Neuronal stem cell (in vitro differentiated cells): ENCODE results near the gene ITPR2.

Source experiments
- DNase-seq: peaks from one replicate; pipeline ENCODE4 v3.0.0-alpha.2; 2013; ENCODE audit warnings: low spot score
- H2AFZ ChIP-seq: one replicate; pipeline ENCODE4 v1.6.1; 2013; ENCODE audit warnings: mild to moderate bottlenecking, low read length, inconsistent platforms
- H2AK5ac ChIP-seq: 2 replicates; pipeline ENCODE4 v1.6.1; 2013; ENCODE audit warnings: low read depth, mild to moderate bottlenecking, inconsistent platforms, low read length, moderate library complexity, mixed read lengths
- H2BK120ac ChIP-seq: 2 replicates; pipeline ENCODE4 v1.6.1; 2013; ENCODE audit warnings: low read depth, mild to moderate bottlenecking, inconsistent platforms, low read length, moderate library complexity, mixed read lengths
- H2BK12ac ChIP-seq: one replicate; pipeline ENCODE4 v1.6.1; 2013; ENCODE audit warnings: low read length, inconsistent platforms
- H2BK15ac ChIP-seq: 2 replicates; pipeline ENCODE4 v1.6.1; 2013; ENCODE audit warnings: mild to moderate bottlenecking, low read length, inconsistent platforms, mixed read lengths
- H2BK5ac ChIP-seq: one replicate; pipeline ENCODE4 v1.6.1; 2013; ENCODE audit warnings: inconsistent platforms, mild to moderate bottlenecking, low read length, moderate library complexity
- H3K14ac ChIP-seq: one replicate; pipeline ENCODE4 v1.6.1; 2013; ENCODE audit warnings: low read length, inconsistent platforms
- H3K18ac ChIP-seq: 2 replicates; pipeline ENCODE4 v1.6.1; 2013; ENCODE audit warnings: low read length, inconsistent platforms
- H3K23ac ChIP-seq: 2 replicates; pipeline ENCODE4 v1.6.1; 2013; ENCODE audit warnings: low read depth, mild to moderate bottlenecking, mixed read lengths, low read length, inconsistent platforms; ENCODE audit not compliant: poor library complexity
- H3K27ac ChIP-seq: replicated peaks from 3 replicates; pipeline ENCODE4 v1.5.1; 2013; ENCODE audit warnings: low read length, inconsistent platforms
- H3K27me3 ChIP-seq, 3 experiments: 2 replicates each; pipeline ENCODE4 v1.6.1; 2013; ENCODE audit warnings: low read length in 3 of 3, mild to moderate bottlenecking in 2 of 3, inconsistent platforms in 1 of 3, low read depth in 1 of 3, mixed read lengths in 1 of 3, moderate library complexity in 1 of 3; ENCODE audit not compliant: control insufficient read depth in 3 of 3, insufficient read depth in 3 of 3
- H3K36me3 ChIP-seq, 2 donors: replicated peaks in 1 of 2; 2 replicates each; pipeline ENCODE4 v1.6.1; 2013; ENCODE audit warnings: low read length in 2 of 2; ENCODE audit not compliant: control insufficient read depth in 2 of 2, insufficient read depth in 2 of 2
- H3K4ac ChIP-seq: 2 replicates; pipeline ENCODE4 v1.6.1; 2013; ENCODE audit warnings: inconsistent platforms, mild to moderate bottlenecking, low read length, moderate library complexity
- H3K4me1 ChIP-seq, 2 donors: 1 replicate in 1 of 2; 2 replicates in 1 of 2; pipeline ENCODE4 v1.6.1; 2013; ENCODE audit warnings: low read length in 2 of 2, low read depth in 1 of 2; ENCODE audit not compliant: control insufficient read depth in 2 of 2, insufficient read depth in 1 of 2
- H3K4me2 ChIP-seq: one replicate; pipeline ENCODE4 v1.6.1; 2013; ENCODE audit warnings: mild to moderate bottlenecking, low read length, inconsistent platforms; ENCODE audit not compliant: insufficient read depth, poor library complexity, severe bottlenecking
- H3K4me3 ChIP-seq, 2 donors: 2 replicates each; pipeline ENCODE4 v1.5.1; 2013; ENCODE audit warnings: low read length in 2 of 2, mild to moderate bottlenecking in 2 of 2, inconsistent platforms in 1 of 2, moderate library complexity in 1 of 2
- H3K79me1 ChIP-seq: one replicate; pipeline ENCODE4 v1.6.1; 2013; ENCODE audit warnings: low read depth, mild to moderate bottlenecking, inconsistent platforms, low read length, moderate library complexity
- H3K9ac ChIP-seq: one replicate; pipeline ENCODE4 v1.6.1; 2013; ENCODE audit warnings: mild to moderate bottlenecking, low read depth, low read length, inconsistent platforms; ENCODE audit not compliant: poor library complexity
- H3K9me3 ChIP-seq, 2 donors: replicated peaks in 1 of 2; 2 replicates each; pipeline versions ENCODE3 to v1.6.1; 2013; ENCODE audit warnings: low read length in 2 of 2, mild to moderate bottlenecking in 2 of 2, inconsistent platforms in 1 of 2, low read depth in 1 of 2, mixed read lengths in 1 of 2, moderate library complexity in 1 of 2; ENCODE audit not compliant: control insufficient read depth in 2 of 2, insufficient read depth in 1 of 2
- H4K8ac ChIP-seq: one replicate; pipeline ENCODE4 v1.6.1; 2013; ENCODE audit warnings: low read depth, mild to moderate bottlenecking, inconsistent platforms, low read length, moderate library complexity
- H4K91ac ChIP-seq: one replicate; pipeline ENCODE4 v1.6.1; 2013; ENCODE audit warnings: low read length, low read depth, mild to moderate bottlenecking, inconsistent platforms; ENCODE audit not compliant: poor library complexity
- WGBS, 2 donors: extraction: QIAGEN DNeasy Blood & Tissue Kit; methylation state at CpG; one replicate each; pipeline ENCODE4 v1.1.7; 2013; ENCODE audit warnings: missing lambda C conversion rate in 2 of 2, mixed read lengths in 1 of 2; ENCODE audit not compliant: insufficient read length in 2 of 2, insufficient replicate concordance in 1 of 2; ENCODE audit errors: extremely low coverage in 2 of 2; 5-methylcytosine and 5-hydroxymethylcytosine counted together

The ITPR2 gene

GRCh38 chr12:26828280-26829073, 4.5 kb downstream of the ITPR2 start:
- Histone ChIP-seq H3K27me3 (peaks cover 0 to 15% (median 0%) of the 10 kb centered on the region in 3 experiments), H2AFZ (no peak overlapping the region), H3K27ac (no peak overlapping the region), H3K4me2 (no peak overlapping the region), H3K4ac (no peak overlapping the region), H3K9ac (no peak overlapping the region), H3K14ac (no peak overlapping the region), H2BK15ac (no peak overlapping the region), H3K79me1 (no peaks in the 10 kb centered on the region), H2BK12ac (no peak overlapping the region), H2BK120ac (no peak overlapping the region), H3K23ac (no peak overlapping the region), H3K4me3 (no peak overlapping the region), H3K4me1 (peaks cover 0 to 3% of the 10 kb centered on the region in 2 donors), H3K36me3 (no peaks in the 10 kb centered on the region), H2BK5ac (no peak overlapping the region), H2AK5ac (no peak overlapping the region), H4K8ac (no peak overlapping the region), H3K18ac (no peak overlapping the region), H3K9me3 (no peaks in the 10 kb centered on the region), H4K91ac (no peak overlapping the region)
- DNase-seq: no peak
- WGBS, 2 donors: no CpG with 5 or more reads among the region's 7 CpGs

DNA sequence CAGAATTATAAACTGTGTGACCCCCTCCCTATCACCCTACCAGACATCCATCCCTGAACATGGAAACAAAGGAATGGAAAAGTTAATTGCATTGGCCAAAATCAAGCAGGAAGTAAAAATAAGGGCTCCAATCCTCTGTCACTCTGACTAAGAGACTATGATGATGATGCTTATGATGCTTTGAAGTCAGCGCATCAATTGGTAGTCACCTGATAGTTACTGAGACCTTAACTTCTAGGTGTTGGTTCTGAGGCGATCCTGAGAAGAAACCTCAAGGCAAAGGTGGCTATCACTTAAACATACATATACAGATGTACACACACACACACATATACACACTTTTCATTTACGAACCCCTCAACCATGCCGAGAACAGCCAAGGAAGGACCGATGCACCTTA, 6.6 kb downstream of the ITPR2 start:
- Histone ChIP-seq H2BK5ac (no peak overlapping the region), H3K9ac (no peak overlapping the region), H3K18ac (no peak overlapping the region), H3K14ac (no peak overlapping the region), H3K36me3 (no peaks in the 10 kb centered on the region), H3K4ac (no peak overlapping the region), H2BK12ac (no peak overlapping the region), H4K8ac (no peak overlapping the region), H3K9me3 (no peaks in the 10 kb centered on the region), H3K27me3 (peaks cover 0 to 5% (median 0%) of the 10 kb centered on the region in 3 experiments), H3K23ac (no peak overlapping the region), H3K4me1 (no peaks in the 10 kb centered on the region), H2AFZ (no peak overlapping the region), H2AK5ac (no peak overlapping the region), H3K4me2 (no peak overlapping the region), H2BK120ac (no peak overlapping the region), H3K27ac (no peak overlapping the region), H3K4me3 (no peak overlapping the region), H3K79me1 (no peaks in the 10 kb centered on the region), H2BK15ac (no peak overlapping the region), H4K91ac (no peak overlapping the region)
- DNase-seq: no peak
- no CpG with 5 or more reads among the region's 5 CpGs for WGBS, 2 donors

DNA sequence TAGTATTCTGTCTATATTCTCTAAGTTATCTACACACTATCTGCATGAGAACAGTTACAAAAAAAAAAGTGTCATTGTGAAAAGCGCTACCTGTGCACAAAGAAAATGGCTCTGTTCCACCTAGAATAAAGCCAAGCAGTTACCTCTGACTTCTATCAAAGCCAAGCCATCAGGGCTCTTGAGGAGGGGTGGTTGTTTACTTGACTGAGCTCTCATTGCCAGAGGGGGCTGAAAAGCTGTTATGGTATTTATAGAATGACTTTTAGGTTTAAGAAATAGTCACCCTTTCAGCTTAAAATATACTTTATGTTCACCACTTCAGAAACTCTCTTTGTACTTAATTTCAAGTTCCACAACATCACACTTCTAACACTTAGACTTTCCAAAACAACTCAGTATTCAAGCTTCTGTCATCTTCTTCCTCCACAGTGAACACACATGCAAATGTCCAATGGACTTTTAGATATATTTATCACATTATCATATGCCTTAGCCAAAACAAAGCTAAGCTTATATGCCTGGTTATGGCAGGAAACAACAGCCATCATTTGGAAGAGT, 7.5 kb downstream of the ITPR2 start:
- Histone ChIP-seq H3K4ac (no peak overlapping the region), H3K4me3 (no peak overlapping the region), H2BK15ac (no peak overlapping the region), H3K23ac (no peak overlapping the region), H3K27me3 (no peaks in the 10 kb centered on the region), H2AK5ac (no peak overlapping the region), H3K79me1 (no peaks in the 10 kb centered on the region), H3K4me2 (no peak overlapping the region), H4K8ac (no peak overlapping the region), H2AFZ (no peak overlapping the region), H3K9me3 (no peaks in the 10 kb centered on the region), H3K27ac (no peak overlapping the region), H3K36me3 (no peaks in the 10 kb centered on the region), H3K4me1 (no peaks in the 10 kb centered on the region), H2BK120ac (no peak overlapping the region), H3K14ac (no peak overlapping the region), H4K91ac (no peak overlapping the region), H2BK5ac (no peak overlapping the region), H2BK12ac (no peak overlapping the region), H3K9ac (no peak overlapping the region), H3K18ac (no peak overlapping the region)
- DNase-seq: no peak
- WGBS, 2 donors: no CpG with 5 or more reads among the region's 1 CpG

DNA sequence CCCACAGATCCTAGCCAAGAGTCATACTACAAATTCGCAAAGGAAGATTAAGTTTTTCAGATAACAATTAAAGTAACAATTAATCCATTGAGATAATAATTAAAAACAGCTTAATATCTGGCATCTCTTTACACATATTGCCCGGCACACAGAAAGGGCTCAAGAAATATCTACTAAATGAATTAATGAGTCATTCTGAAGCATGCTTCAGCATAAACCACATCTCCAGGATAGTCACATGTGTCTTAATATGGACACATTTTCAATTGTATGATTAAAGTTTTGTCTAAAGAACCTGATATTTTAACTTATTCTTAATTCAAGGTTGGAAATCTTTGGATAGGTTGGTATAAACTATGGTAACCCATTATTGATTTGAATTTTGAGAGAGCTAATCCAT, 9.6 kb downstream of the ITPR2 start:
- Histone ChIP-seq H3K4me1 (no peaks in the 10 kb centered on the region), H3K4me2 (no peak overlapping the region), H2BK15ac (no peak overlapping the region), H3K9me3 (no peaks in the 10 kb centered on the region), H4K91ac (no peak overlapping the region), H3K4me3 (no peak overlapping the region), H3K27ac (no peak overlapping the region), H2AFZ (no peak overlapping the region), H3K14ac (no peak overlapping the region), H2BK5ac (no peak overlapping the region), H3K9ac (no peak overlapping the region), H3K4ac (no peak overlapping the region), H3K36me3 (no peaks in the 10 kb centered on the region), H3K23ac (no peak overlapping the region), H3K79me1 (no peaks in the 10 kb centered on the region), H3K18ac (no peak overlapping the region), H2BK12ac (no peak overlapping the region), H2BK120ac (no peak overlapping the region), H3K27me3 (no peaks in the 10 kb centered on the region), H2AK5ac (no peak overlapping the region), H4K8ac (no peak overlapping the region)
- WGBS, 2 donors: no CpG with 5 or more reads among the region's 2 CpGs
- DNase-seq: no peak
